ENCODE measurements around the gene SCN7A. TPM values are rescaled to one million over a fixed set of nuclear protein-coding genes. Genes with fewer than 3 reads are reported as not detected.

Gene SCN7A
- total RNA-seq, 1 experiment from 2014 or later, result not detected

GRCh38 chr2:166434491-166434890, 59.6 kb downstream of the SCN7A start:
- no peaks in the 10 kb centered on the region for H3K4me1 Mint-ChIP-seq (ENCODE audit: insufficient read depth, unreplicated experiment)
- H3K27ac Mint-ChIP-seq (ENCODE audit: low read depth, unreplicated experiment), result no peak overlapping the region
- no peaks in the 10 kb centered on the region for H3K36me3 Mint-ChIP-seq (ENCODE audit: insufficient read depth, unreplicated experiment)
- no peak for DNase-seq (ENCODE audit: unreplicated experiment)
- no peak for TF ChIP-seq CTCF (IDR thresholded peaks at IDR 0.05; ENCODE audit: unreplicated experiment)
- ChIA-PET CTCF (no interaction called here), POLR2A (no interaction called here)
- H3K9me3 Mint-ChIP-seq (ENCODE audit: unreplicated experiment), result no peaks in the 10 kb centered on the region
- intact Hi-C loops (cut with micrococcal nuclease), result no loop called here
- H3K4me3 Mint-ChIP-seq (ENCODE audit: unreplicated experiment), result no peak overlapping the region
- peaks cover 73% of the 10 kb centered on the region for H3K27me3 Mint-ChIP-seq (ENCODE audit: insufficient read depth, unreplicated experiment)
- no TSS peak for BruUV-seq (replicated peaks)

GRCh38 chr2:166433457-166433856, 60.6 kb downstream of the SCN7A start:
- BruUV-seq (replicated peaks), result no TSS peak
- no peak overlapping the region for H3K27ac Mint-ChIP-seq (ENCODE audit: low read depth, unreplicated experiment)
- no peak overlapping the region for H3K4me3 Mint-ChIP-seq (ENCODE audit: unreplicated experiment)
- H3K36me3 Mint-ChIP-seq (ENCODE audit: insufficient read depth, unreplicated experiment), result no peaks in the 10 kb centered on the region
- no peak for DNase-seq (ENCODE audit: unreplicated experiment)
- H3K4me1 Mint-ChIP-seq (ENCODE audit: insufficient read depth, unreplicated experiment), result no peaks in the 10 kb centered on the region
- H3K9me3 Mint-ChIP-seq (ENCODE audit: unreplicated experiment), result no peaks in the 10 kb centered on the region
- POLR2A ChIA-PET, result interaction anchor here (0.6 to 0.7 kb wide), 2 partner anchors 121 to 860 kb away, joined by 3 to 4 read pairs; no protein-coding TSS in a partner anchor
- H3K27me3 Mint-ChIP-seq (ENCODE audit: insufficient read depth, unreplicated experiment), result peaks cover 79% of the 10 kb centered on the region
- CTCF ChIA-PET, result interaction anchor here (0.6 to 0.8 kb wide), 2 partner anchors 48 to 306 kb away, joined by 3 read pairs; partner anchors contain the start of gene SCN1A
- intact Hi-C loops (cut with micrococcal nuclease), result no loop called here
- TF ChIP-seq CTCF (IDR thresholded peaks at IDR 0.05; ENCODE audit: unreplicated experiment), result no peak

- Mint-ChIP-seq H3K9me3 (ENCODE audit: unreplicated experiment) (no peaks in the 10 kb centered on the region), H3K4me1 (ENCODE audit: insufficient read depth, unreplicated experiment) (no peaks in the 10 kb centered on the region), H3K4me3 (ENCODE audit: unreplicated experiment) (no peak overlapping the region), H3K27me3 (ENCODE audit: insufficient read depth, unreplicated experiment) (peaks cover 79% of the 10 kb centered on the region), H3K27ac (ENCODE audit: low read depth, unreplicated experiment) (no peak overlapping the region), H3K36me3 (ENCODE audit: insufficient read depth, unreplicated experiment) (no peaks in the 10 kb centered on the region)
- no peak for DNase-seq (ENCODE audit: unreplicated experiment)
- intact Hi-C loops (cut with micrococcal nuclease), result no loop called here
- ChIA-PET POLR2A (interaction anchor here (0.6 kb wide), 1 partner anchor 304 kb away, joined by 4 read pairs; no protein-coding TSS in a partner anchor), CTCF (interaction anchor here (0.5 to 0.7 kb wide), 3 partner anchors 28 to 1578 kb away, joined by 3 to 4 read pairs (median 3); no protein-coding TSS in a partner anchor)
- no TSS peak for BruUV-seq (replicated peaks)
- TF ChIP-seq CTCF (IDR thresholded peaks at IDR 0.05; ENCODE audit: unreplicated experiment), result no peak
Measured at GRCh38 chr2:166432331-166432730, 61.7 kb downstream of the SCN7A start.

GRCh38 chr2:166424841-166425240, 69.2 kb downstream of the SCN7A start:
- intact Hi-C loops (cut with micrococcal nuclease), result no loop called here
- CTCF ChIA-PET, result interaction anchor here (0.6 to 1.2 kb wide), 4 partner anchors 21 to 471 kb away, joined by 3 to 4 read pairs (median 3); partner anchors contain the start of gene TTC21B

More at GRCh38 chr2:166424841-166425240, 69.2 kb downstream of the SCN7A start:
- Mint-ChIP-seq H3K27ac (ENCODE audit: low read depth, unreplicated experiment) (no peak overlapping the region), H3K36me3 (ENCODE audit: insufficient read depth, unreplicated experiment) (no peaks in the 10 kb centered on the region), H3K4me1 (ENCODE audit: insufficient read depth, unreplicated experiment) (no peaks in the 10 kb centered on the region), H3K27me3 (ENCODE audit: insufficient read depth, unreplicated experiment) (peaks cover 57% of the 10 kb centered on the region), H3K4me3 (ENCODE audit: unreplicated experiment) (no peak overlapping the region), H3K9me3 (ENCODE audit: unreplicated experiment) (no peaks in the 10 kb centered on the region)
- POLR2A ChIA-PET, result interaction anchor here (0.7 kb wide), 1 partner anchor 252 kb away, joined by 3 read pairs; no protein-coding TSS in a partner anchor
- DNase-seq (ENCODE audit: unreplicated experiment), result no peak
- TF ChIP-seq CTCF (IDR thresholded peaks at IDR 0.05; ENCODE audit: unreplicated experiment), result no peak
- no TSS peak for BruUV-seq (replicated peaks)
